Measurements from ENCODE around the gene KSR2. TPM values are rescaled to one million over a fixed set of nuclear protein-coding genes. Genes with fewer than 3 reads are reported as not detected.

Gene KSR2
- total and polyA plus RNA-seq, 2 donors from 2014 or later = 0.34 to 2.9 TPM

- no peak overlapping the region for H3K4me3 ChIP-seq (ENCODE audit: low read length in 3 of 3)
- H3K27me3 ChIP-seq (ENCODE audit: control insufficient read depth, insufficient read depth, low read length) = no peaks in the 10 kb centered on the region
- no peaks in the 10 kb centered on the region for H3K36me3 ChIP-seq (ENCODE audit: control insufficient read depth in 2 of 3, insufficient read depth in 3 of 3, low read length in 3 of 3)
- DNase-seq (no peak), FAIRE-seq (no peak)
- no peak overlapping the region for H3K27ac ChIP-seq (ENCODE audit: low read depth in 2 of 2, low read length in 2 of 2)
- no peaks in the 10 kb centered on the region for H3K9me3 ChIP-seq (ENCODE audit: control insufficient read depth in 2 of 3, insufficient read depth in 1 of 3, low read length in 3 of 3)
- H3K9ac ChIP-seq (ENCODE audit: low read length in 3 of 3) = no peak overlapping the region
- no peaks in the 10 kb centered on the region for H3K4me1 ChIP-seq (ENCODE audit: control insufficient read depth in 2 of 3, insufficient read depth in 2 of 3, low read depth in 1 of 3, low read length in 3 of 3)
- intact Hi-C loops (cut with DNase I) = no loop called here
- TF ChIP-seq, protein P1, sequence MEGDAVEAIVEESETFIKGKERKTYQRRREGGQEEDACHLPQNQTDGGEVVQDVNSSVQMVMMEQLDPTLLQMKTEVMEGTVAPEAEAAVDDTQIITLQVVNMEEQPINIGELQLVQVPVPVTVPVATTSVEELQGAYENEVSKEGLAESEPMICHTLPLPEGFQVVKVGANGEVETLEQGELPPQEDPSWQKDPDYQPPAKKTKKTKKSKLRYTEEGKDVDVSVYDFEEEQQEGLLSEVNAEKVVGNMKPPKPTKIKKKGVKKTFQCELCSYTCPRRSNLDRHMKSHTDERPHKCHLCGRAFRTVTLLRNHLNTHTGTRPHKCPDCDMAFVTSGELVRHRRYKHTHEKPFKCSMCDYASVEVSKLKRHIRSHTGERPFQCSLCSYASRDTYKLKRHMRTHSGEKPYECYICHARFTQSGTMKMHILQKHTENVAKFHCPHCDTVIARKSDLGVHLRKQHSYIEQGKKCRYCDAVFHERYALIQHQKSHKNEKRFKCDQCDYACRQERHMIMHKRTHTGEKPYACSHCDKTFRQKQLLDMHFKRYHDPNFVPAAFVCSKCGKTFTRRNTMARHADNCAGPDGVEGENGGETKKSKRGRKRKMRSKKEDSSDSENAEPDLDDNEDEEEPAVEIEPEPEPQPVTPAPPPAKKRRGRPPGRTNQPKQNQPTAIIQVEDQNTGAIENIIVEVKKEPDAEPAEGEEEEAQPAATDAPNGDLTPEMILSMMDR (IDR thresholded peaks at IDR 0.05; ENCODE audit: borderline replicate concordance, extremely low read depth, insufficient read depth) = no peak
These were observed 373.0 kb downstream of the KSR2 start for GRCh38 chr12:117595751-117596150.

GRCh38 chr12:117594481-117594880 is 374.3 kb downstream of the KSR2 start:
- intact Hi-C loops (cut with DNase I) = no loop called here
- H3K4me3 ChIP-seq (ENCODE audit: low read length in 3 of 3) = no peak overlapping the region
- no peaks in the 10 kb centered on the region for H3K4me1 ChIP-seq (ENCODE audit: control insufficient read depth in 2 of 3, insufficient read depth in 2 of 3, low read depth in 1 of 3, low read length in 3 of 3)
- H3K27ac ChIP-seq (ENCODE audit: low read depth in 2 of 2, low read length in 2 of 2) = no peak overlapping the region
- TF ChIP-seq, protein P1 (IDR thresholded peaks at IDR 0.05; ENCODE audit: borderline replicate concordance, extremely low read depth, insufficient read depth) = no peak
- DNase-seq (no peak), FAIRE-seq (no peak)
- H3K9ac ChIP-seq (ENCODE audit: low read length in 3 of 3) = no peak overlapping the region
- H3K36me3 ChIP-seq (ENCODE audit: control insufficient read depth in 2 of 3, insufficient read depth in 3 of 3, low read length in 3 of 3) = no peaks in the 10 kb centered on the region
- H3K27me3 ChIP-seq (ENCODE audit: control insufficient read depth, insufficient read depth, low read length) = no peaks in the 10 kb centered on the region
- H3K9me3 ChIP-seq (ENCODE audit: control insufficient read depth in 2 of 3, insufficient read depth in 1 of 3, low read length in 3 of 3) = no peaks in the 10 kb centered on the region

DNA sequence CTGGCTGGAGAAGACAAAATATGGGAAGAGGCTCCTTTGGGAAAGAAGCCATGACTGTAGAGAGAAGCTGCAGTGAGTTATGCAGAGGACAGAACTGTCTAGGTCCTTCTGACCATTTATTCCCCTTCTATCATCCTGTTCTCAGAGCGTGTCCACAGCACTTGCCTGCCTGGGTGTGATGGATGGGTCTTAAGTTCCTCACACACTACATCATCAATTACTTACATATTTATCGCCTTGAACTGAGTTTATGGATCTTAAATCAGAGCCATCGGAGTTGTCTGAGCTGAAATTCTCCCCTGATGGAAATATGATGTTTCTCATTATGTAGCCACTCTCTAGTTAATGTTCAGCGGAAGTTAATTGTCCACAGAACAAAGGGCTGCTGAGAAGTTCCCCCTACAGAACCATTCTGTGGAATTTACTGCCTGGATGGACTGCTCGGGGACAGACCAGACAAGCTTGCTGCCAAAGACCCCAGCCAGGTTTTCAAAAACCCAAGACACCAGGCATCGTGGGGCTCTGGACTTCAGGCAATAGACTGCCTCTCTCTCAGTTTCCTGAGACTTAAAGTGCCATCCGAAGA is 374.9 kb downstream of the KSR2 start:
- Histone ChIP-seq H3K27ac (ENCODE audit: low read depth in 2 of 2, low read length in 2 of 2) (no peak overlapping the region), H3K27me3 (ENCODE audit: control insufficient read depth, insufficient read depth, low read length) (no peaks in the 10 kb centered on the region), H3K4me1 (ENCODE audit: control insufficient read depth in 2 of 3, insufficient read depth in 2 of 3, low read depth in 1 of 3, low read length in 3 of 3) (no peaks in the 10 kb centered on the region), H3K9me3 (ENCODE audit: control insufficient read depth in 2 of 3, insufficient read depth in 1 of 3, low read length in 3 of 3) (no peaks in the 10 kb centered on the region), H3K36me3 (ENCODE audit: control insufficient read depth in 2 of 3, insufficient read depth in 3 of 3, low read length in 3 of 3) (no peaks in the 10 kb centered on the region), H3K9ac (ENCODE audit: low read length in 3 of 3) (no peak overlapping the region), H3K4me3 (ENCODE audit: low read length in 3 of 3) (no peak overlapping the region)
- DNase-seq (peak in 2 of 5 donors; percentile 50 to 52), FAIRE-seq (no peak)
- intact Hi-C loops (cut with DNase I) = no loop called here
- TF ChIP-seq, protein P1 (IDR thresholded peaks at IDR 0.05; ENCODE audit: borderline replicate concordance, extremely low read depth, insufficient read depth) = no peak
